NCI-H345 treated with DMSO at 0.1 percent for 48 hours (cell line): ENCODE data around the gene ZBTB42.

Experiments
- DNase-seq: peaks from one replicate; lab custom pipeline; 2025; ENCODE audit not compliant: unreplicated experiment; lab: John Stamatoyannopoulos, UW

Gene ZBTB42

GRCh38 chr14:104769324-104770071 is 31.4 kb upstream of the ZBTB42 start:
- DNase-seq: no peak

GRCh38 chr14:104770072-104770579 is 30.8 kb upstream of the ZBTB42 start:
- no peak for DNase-seq

GRCh38 chr14:104770851-104771272 is 30.0 kb upstream of the ZBTB42 start:
- DNase-seq: no peak

GRCh38 chr14:104771374-104771773 is 29.5 kb upstream of the ZBTB42 start:
- no peak for DNase-seq

- no peak for DNase-seq
These were observed 28.8 kb upstream of the ZBTB42 start for GRCh38 chr14:104771918-104772706.

GRCh38 chr14:104772707-104773504 is 28.0 kb upstream of the ZBTB42 start:
- DNase-seq: no peak

- DNase-seq: no peak
These were observed 27.1 kb upstream of the ZBTB42 start for GRCh38 chr14:104773505-104774452.

GRCh38 chr14:104774453-104775072 is 26.3 kb upstream of the ZBTB42 start:
- DNase-seq: no peak

- DNase-seq: no peak
These were observed 25.8 kb upstream of the ZBTB42 start for GRCh38 chr14:104775073-104775489.

- DNase-seq: no peak
These were observed 24.4 kb upstream of the ZBTB42 start for GRCh38 chr14:104776481-104776880.

GRCh38 chr14:104776961-104777807 is 23.7 kb upstream of the ZBTB42 start:
- no peak for DNase-seq

- DNase-seq: no peak
These were observed 23.1 kb upstream of the ZBTB42 start for GRCh38 chr14:104777808-104778249.

GRCh38 chr14:104778694-104779331 is 22.1 kb upstream of the ZBTB42 start:
- DNase-seq: no peak

- DNase-seq: no peak
These were observed 21.0 kb upstream of the ZBTB42 start for GRCh38 chr14:104779776-104780512.

GRCh38 chr14:104780513-104781030 is 20.3 kb upstream of the ZBTB42 start:
- DNase-seq: no peak

GRCh38 chr14:104781271-104782077 is 19.4 kb upstream of the ZBTB42 start:
- DNase-seq: no peak
